Pulmonary artery endothelial cell (primary cell): ENCODE results near the gene NRXN2. TPM values are rescaled to one million over a fixed set of nuclear protein-coding genes. Genes with fewer than 3 reads are reported as not detected.

ENCODE experiments used
- DNase-seq: peaks from one replicate; pipeline ENCODE4 v3.0.0-alpha.2; 2011; ENCODE audit warnings: low read depth, low spot score
- total RNA-seq: library from RNA; depleted of rRNA; stranded (reverse); fragments of >200 nt; gene quantifications from 2 replicates; pipeline ENCODE4 v1.2.3, GENCODE V29; 2014

NRXN2 gene
- total RNA-seq, 1 donor from 2014 or later = not detected

- no peak for DNase-seq
These were observed 129.6 kb downstream of the NRXN2 start for GRCh38 chr11:64593156-64594105.

DNA sequence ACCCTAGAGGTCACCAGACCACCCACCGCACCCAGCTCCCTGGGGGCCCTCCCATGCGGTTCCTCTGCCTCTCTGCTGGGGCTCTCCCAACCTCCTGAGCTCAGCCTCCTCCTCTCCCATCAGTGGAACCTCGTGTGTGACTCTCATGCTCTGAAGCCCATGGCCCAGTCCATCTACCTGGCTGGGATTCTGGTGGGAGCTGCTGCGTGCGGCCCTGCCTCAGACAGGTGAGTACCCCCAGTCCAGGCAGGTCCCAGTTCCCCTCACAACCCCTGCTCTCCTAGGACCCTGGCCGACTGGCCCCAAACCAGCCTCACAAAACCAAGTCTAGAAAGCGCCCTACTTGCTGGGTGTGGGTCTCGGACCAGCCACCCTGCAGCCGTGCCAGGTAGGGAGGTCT, 130.3 kb downstream of the NRXN2 start:
- DNase-seq = no peak

DNA sequence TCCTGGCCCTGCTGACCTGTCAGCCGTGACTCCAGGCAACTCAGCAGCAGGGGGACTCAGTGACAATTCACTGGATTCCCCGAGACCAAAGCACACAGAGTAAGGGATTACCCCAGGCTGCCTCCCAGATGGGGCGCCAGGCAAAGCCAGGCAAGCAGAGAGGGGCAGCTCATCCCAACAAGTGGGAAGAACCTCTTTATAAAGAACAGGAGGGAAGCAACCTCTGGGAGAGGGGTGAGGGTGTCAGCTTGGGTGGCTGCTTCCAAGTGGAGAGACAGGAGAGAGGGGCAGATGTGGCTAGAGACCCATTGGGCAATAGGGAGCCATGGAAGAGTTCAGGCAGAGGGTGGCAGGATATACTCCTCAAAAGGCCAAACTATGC, 130.8 kb downstream of the NRXN2 start:
- DNase-seq = no peak

DNA sequence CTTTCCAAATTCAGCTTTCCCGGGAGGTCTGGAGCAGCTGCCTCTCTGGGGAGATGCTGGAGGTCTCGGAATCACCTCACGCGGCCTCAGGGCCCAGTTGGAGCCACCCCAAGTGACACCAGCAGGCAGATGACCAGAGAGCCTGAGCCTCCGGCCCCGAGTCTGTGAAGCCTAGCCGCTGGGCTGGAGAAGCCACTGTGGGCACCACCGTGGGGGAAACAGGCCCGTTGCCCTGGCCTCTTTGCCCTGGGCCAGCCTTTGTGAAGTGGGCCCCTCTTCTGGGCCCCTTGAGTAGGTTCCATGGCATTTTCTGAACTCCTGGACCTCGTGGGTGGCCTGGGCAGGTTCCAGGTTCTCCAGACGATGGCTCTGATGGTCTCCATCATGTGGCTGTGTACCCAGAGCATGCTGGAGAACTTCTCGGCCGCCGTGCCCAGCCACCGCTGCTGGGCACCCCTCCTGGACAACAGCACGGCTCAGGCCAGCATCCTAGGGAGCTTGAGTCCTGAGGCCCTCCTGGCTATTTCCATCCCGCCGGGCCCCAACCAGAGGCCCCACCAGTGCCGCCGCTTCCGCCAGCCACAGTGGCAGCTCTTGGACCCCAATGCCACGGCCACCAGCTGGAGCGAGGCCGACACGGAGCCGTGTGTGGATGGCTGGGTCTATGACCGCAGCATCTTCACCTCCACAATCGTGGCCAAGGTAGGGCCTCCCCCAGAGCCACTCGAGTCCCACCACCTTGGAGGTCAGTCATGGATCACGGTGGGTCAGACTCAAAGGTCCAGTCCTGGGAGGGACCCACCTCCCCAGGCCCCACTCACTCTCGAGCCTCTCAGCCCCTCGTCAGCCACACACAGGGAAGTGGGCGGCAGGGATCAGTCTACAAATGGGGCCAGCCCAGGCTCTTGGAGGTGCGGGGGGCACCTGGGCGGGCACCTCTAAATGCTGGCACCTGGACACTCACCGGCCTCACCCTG, 131.5 kb downstream of the NRXN2 start:
- no peak for DNase-seq

DNA sequence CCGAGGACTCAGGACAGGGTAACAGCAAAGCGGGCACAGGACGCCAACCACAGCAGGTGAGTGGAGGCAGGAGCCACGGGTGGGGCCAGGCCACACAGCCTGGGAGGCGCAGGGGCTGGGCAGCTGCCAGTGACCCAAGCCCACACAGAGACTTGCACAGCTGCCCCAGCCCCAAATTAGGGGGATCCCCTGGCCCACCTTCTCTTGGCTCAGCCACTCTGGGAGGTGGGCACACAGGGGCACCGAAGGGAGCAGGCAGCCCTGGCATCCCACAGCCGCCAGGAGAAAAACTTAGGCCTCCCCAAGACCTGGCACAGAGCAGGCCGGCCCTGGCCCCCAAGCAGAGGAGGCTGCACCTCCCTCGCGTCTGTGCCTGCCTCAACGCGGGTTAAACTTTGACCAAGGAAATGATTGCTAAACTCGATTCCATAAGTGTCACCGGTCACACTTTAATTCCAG, 132.2 kb downstream of the NRXN2 start, which contains the start of gene SLC22A12:
TSS of gene SLC22A12 (plus strand) at position 458 of the 459 bp plus-strand sequence. CDS start 337 bp downstream, outside the sequence.
- DNase-seq = no peak

DNA sequence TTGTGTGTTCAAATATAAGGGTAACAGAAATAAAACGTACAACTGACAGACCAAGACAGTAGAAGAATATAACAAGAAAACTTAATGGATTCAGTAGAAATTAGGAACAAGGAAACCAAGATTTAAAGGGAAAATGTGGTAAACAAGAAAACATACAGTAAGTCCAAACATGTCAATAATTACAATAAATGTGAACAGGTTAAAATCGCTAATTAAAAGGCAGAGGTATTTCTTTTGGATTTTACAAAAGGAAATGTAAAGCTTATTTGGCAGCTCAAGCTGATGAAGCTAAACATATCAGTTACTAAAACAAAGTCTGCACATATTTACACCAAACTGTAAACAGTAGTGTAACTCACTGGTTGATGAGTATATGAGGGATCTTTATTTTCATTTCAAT, 134.3 kb downstream of the NRXN2 start:
- DNase-seq = no peak

GRCh38 chr11:64586366-64586765, 136.6 kb downstream of the NRXN2 start:
- no peak for DNase-seq

GRCh38 chr11:64585150-64585549, 137.8 kb downstream of the NRXN2 start:
- DNase-seq = no peak

DNA sequence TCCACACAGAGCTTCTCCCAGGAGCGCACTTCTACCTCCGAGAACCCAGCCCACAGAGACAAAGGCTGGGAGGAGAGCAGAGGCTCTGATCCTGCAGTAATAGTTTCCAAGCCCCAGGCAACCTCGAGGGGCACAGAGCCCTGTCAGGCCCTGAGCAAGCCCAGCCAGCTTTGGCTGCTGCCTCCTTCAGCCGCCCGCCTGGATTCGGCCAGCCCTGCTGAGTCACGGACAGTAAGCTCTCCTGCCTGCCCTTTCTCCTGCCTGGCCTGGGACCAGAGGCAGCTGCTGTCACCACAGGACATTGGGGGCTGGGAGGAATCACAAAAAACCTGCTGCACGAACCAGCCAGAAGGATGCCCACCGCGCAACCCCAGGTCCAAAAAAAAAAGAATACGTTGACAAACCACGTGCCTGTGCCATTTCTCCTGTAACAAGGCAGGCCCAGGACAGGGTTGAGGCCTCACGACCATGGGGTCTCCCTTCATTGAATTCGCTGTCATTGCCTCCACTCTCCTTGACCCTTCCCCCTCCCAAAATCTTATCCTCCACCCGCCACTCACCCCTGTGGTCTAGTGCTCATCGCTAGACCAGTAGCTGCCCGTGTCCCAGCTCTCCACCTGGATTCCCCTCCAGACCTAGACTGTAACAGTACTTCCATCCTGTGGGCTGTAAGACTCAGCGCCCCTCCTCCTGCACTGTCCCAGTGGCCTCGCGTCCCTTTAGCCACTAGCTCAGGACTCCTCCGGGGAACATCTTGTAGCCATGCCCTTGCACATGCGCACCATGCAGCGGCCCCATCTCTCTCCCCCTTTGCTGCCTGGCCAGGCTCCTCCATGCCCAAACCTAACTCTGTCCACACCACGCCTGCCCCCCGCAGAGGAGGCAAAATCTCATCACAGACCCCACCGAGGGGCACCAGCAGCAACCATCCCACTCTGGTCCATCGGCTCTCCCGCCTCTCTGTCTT, 139.4 kb downstream of the NRXN2 start:
- DNase-seq = no peak

GRCh38 chr11:64582885-64583284, 140.1 kb downstream of the NRXN2 start:
- no peak for DNase-seq

GRCh38 chr11:64581057-64581523, 141.9 kb downstream of the NRXN2 start:
- DNase-seq = no peak

DNA sequence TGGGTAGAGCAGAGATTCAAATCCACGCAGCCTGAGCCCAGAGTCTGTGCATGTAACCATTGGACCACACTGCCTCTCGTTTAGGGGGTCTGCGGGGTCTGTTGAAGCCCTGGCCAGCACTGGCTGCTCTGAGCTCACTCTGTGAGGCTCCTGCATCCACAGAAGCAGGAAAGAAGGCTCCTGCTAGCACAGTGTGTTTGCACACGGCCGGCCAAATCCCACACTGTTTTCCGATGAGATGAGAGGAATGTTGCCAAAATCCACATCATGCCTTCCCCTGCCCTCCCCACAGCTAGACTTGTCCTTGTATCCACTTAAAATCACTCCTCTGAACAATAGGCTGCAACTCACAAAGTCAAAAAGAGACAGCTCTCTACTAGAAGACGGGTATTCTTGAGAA, 142.6 kb downstream of the NRXN2 start:
- DNase-seq = no peak

- no peak for DNase-seq
These were observed 145.8 kb downstream of the NRXN2 start for GRCh38 chr11:64577202-64577601.

DNA sequence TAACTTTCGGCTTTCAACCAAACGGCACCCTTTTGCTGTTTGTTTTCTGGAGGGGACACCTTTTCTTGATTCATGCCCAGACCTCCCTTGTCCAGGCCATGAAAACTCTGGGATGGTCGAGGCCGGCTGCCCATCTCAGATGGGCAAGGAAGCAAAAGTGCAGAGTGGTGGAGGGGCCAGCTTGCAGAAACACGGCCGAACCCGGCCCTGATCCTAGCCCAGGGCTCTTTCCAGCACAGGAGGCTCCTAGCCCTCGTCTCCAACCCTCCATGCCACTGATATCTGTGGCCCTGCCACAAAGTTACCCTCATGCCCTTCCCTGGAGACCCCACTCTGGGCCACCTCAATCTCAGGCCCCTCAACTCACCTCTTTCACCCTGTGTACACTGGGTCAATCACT, 150.9 kb downstream of the NRXN2 start:
- DNase-seq = no peak

GRCh38 chr11:64571410-64572091, 151.4 kb downstream of the NRXN2 start:
- no peak for DNase-seq

GRCh38 chr11:64571050-64571409, 152.0 kb downstream of the NRXN2 start:
- no peak for DNase-seq

GRCh38 chr11:64570341-64570740, 152.7 kb downstream of the NRXN2 start:
- no peak for DNase-seq

GRCh38 chr11:64569300-64569970, 153.6 kb downstream of the NRXN2 start:
- DNase-seq = no peak

DNA sequence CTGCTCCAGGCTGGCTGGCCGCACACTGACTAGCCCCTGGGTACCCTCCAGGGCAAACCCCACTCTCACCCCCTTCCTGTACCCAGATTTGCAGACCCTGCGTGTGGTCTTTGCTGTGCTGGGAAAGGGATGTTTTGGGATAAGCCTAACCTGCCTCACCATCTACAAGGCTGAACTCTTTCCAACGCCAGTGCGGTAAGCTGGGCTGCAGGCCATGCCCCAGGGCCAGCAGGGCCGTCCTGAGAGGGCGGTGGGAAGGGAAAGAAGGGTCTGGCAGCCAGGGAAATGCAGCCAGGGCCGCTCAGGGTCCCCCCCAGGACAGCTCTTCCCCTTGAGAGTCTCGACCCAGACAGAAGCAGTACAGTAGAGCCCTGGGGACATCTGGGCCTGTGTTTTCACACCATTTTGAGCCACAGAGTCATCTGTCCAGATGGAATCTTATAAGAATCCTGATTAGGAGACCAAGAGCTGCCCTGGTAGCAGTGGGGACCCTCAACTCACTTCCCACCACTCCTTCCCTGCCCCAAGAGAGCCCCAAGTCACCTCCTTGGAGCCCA, 154.3 kb downstream of the NRXN2 start:
- no peak for DNase-seq
